Stomach (tissue), 9 donors: Measurements from ENCODE around the gene MYO16. TPM values are rescaled to one million over a fixed set of nuclear protein-coding genes. Genes with fewer than 3 reads are reported as not detected.

Experiments
- DNase-seq, 2 donors: peaks; one replicate each; pipeline versions ENCODE4 v3.0.0 to v3.0.0-alpha.2; 2013 to 2019
- H3K27ac ChIP-seq, 5 donors: fragments of 200-600 bp in 4 of 5; sonication (generic) in 4 of 5; one replicate each; pipeline ENCODE4 v1.5.1; 2013 to 2019; ENCODE audit warnings: mild to moderate bottlenecking in 1 of 5, moderate library complexity in 1 of 5
- H3K27me3 ChIP-seq, 3 donors: fragments of 200-600 bp; sonication (generic); one replicate each; pipeline ENCODE4 v1.5.1; 2017 to 2019; ENCODE audit warnings: mixed run types in 1 of 3
- H3K36me3 ChIP-seq, 4 donors: fragments of 200-600 bp; sonication (generic); 1 replicate in 3 of 4; 2 replicates in 1 of 4; pipeline ENCODE4 v1.5.1; 2016 to 2019
- H3K4me1 ChIP-seq, 4 donors: fragments of 200-600 bp; sonication (generic); one replicate each; pipeline ENCODE4 v1.5.1; 2016 to 2019
- H3K4me3 ChIP-seq, 4 donors: fragments of 200-600 bp; sonication (generic) in 3 of 4; one replicate each; pipeline ENCODE4 v1.5.1; 2016 to 2019; ENCODE audit warnings: mild to moderate bottlenecking in 1 of 4
- H3K9me3 ChIP-seq, 4 donors: fragments of 200-600 bp; sonication (generic); one replicate each; pipeline ENCODE4 v1.5.1; 2016 to 2019
- CTCF ChIP-seq, 7 experiments: fragments of 450-650 bp in 4 of 7; fragments of 200-600 bp in 3 of 7; sonication (generic) in 3 of 7; IDR thresholded peaks; one replicate each; pipeline ENCODE4 v1.5.1; 2016 to 2019; ENCODE audit warnings: antibody characterized with exemption in 7 of 7, control low read depth in 2 of 7, mild to moderate bottlenecking in 1 of 7
- EP300 ChIP-seq: sonication (generic); formaldehyde crosslinking; IDR thresholded peaks from one replicate; pipeline ENCODE4 v1.6.1; 2017; ENCODE audit warnings: antibody characterized with exemption
- POLR2A ChIP-seq, 4 donors: fragments of 450-650 bp; IDR thresholded peaks; one replicate each; pipeline ENCODE4 v1.6.1; 2016; ENCODE audit warnings: antibody characterized with exemption in 4 of 4, control low read depth in 2 of 4, mild to moderate bottlenecking in 1 of 4, moderate library complexity in 1 of 4
- POLR2AphosphoS5 ChIP-seq, 3 donors: sonication (generic); formaldehyde crosslinking; IDR thresholded peaks; one replicate each; pipeline ENCODE4 v1.6.1; 2016; ENCODE audit warnings: antibody characterized with exemption in 3 of 3
- WGBS, 5 donors: extraction: QIAGEN DNeasy Blood & Tissue Kit in 3 of 5; methylation state at CpG; one replicate each; pipeline versions ENCODE4 v1.1.5 to v1.1.7; 2013 to 2018; 5-methylcytosine and 5-hydroxymethylcytosine counted together
- intact Hi-C: fragments of 100-400 bp; cut with DNase I; formaldehyde crosslinking; loops from one replicate; pipeline ENCODE4 v1.15.1; 2023; ENCODE audit warnings: low total_unique reads
- polyA plus RNA-seq, 3 donors: library from polyadenylated mRNA; stranded (reverse); fragments of 200-250 nt; gene quantifications; one replicate each; pipeline ENCODE4 v1.2.3, GENCODE V29; 2013
- total RNA-seq, 5 donors: library from RNA; depleted of rRNA; stranded (reverse); fragments of >200 nt; gene quantifications; one replicate each; pipeline versions ENCODE4 v1.1.0 to v1.2.3, GENCODE V29; 2014 to 2016
- donor health status: healthy with polysubstance abuse.
- donor health status: Bipolar disorder and iron deficiency.
- donor health status: healthy.

Gene MYO16
- total and polyA plus RNA-seq, 8 donors = under 0.01 to 1.8 (median 0.15) TPM; not detected in 3

GRCh38 chr13:109211616-109212015 lies 582.2 kb downstream of the MYO16 start:
- no peak overlapping the region for H3K27ac ChIP-seq
- no peaks in the 10 kb centered on the region for H3K27me3 ChIP-seq
- TF ChIP-seq EP300 (no peak), POLR2AphosphoS5 (IDR thresholded peaks at IDR 0.05) (no peak), CTCF (IDR thresholded peaks at IDR 0.05) (no peak), POLR2A (IDR thresholded peaks at IDR 0.05) (no peak)
- H3K4me1 ChIP-seq = no peaks in the 10 kb centered on the region
- 53 to 81% (median 74%) methylated on average over 2 of the region's 2 CpGs for whole genome bisulfite sequencing, 5 donors
- H3K9me3 ChIP-seq = no peaks in the 10 kb centered on the region
- no peak overlapping the region for H3K4me3 ChIP-seq
- DNase-seq = peak in 1 of 2 donors; percentile 29
- intact Hi-C loops = no loop called here
- no peaks in the 10 kb centered on the region for H3K36me3 ChIP-seq

- H3K4me3 ChIP-seq = no peak overlapping the region
- intact Hi-C loops = no loop called here
- 84 to 89% (median 86%) methylated on average over 4 of the region's 4 CpGs for WGBS, 5 donors
- no peaks in the 10 kb centered on the region for H3K9me3 ChIP-seq
- DNase-seq = no peak
- TF ChIP-seq EP300 = no peak
- TF ChIP-seq POLR2AphosphoS5 (IDR thresholded peaks at IDR 0.05) = no peak
- no peak for TF ChIP-seq POLR2A (IDR thresholded peaks at IDR 0.05)
- TF ChIP-seq CTCF (IDR thresholded peaks at IDR 0.05) = no peak
- H3K4me1 ChIP-seq = no peaks in the 10 kb centered on the region
- H3K27me3 ChIP-seq = no peaks in the 10 kb centered on the region
- H3K36me3 ChIP-seq = no peaks in the 10 kb centered on the region
- no peak overlapping the region for H3K27ac ChIP-seq
These were observed 583.2 kb downstream of the MYO16 start for GRCh38 chr13:109212650-109213049.

- no peak for TF ChIP-seq EP300
- TF ChIP-seq CTCF (IDR thresholded peaks at IDR 0.05) = no peak
- 73 to 86% (median 76%) methylated on average over 3 to 5 of the region's 5 CpGs for WGBS, 5 donors
- Histone ChIP-seq H3K4me3 (no peak overlapping the region), H3K27me3 (no peaks in the 10 kb centered on the region), H3K36me3 (no peaks in the 10 kb centered on the region), H3K27ac (no peak overlapping the region), H3K4me1 (no peaks in the 10 kb centered on the region), H3K9me3 (no peaks in the 10 kb centered on the region)
- intact Hi-C loops = no loop called here
- no peak for DNase-seq
These were observed 584.3 kb downstream of the MYO16 start for GRCh38 chr13:109213714-109214113.

GRCh38 chr13:109214393-109214792 lies 585.0 kb downstream of the MYO16 start:
- Histone ChIP-seq H3K27me3 (no peaks in the 10 kb centered on the region), H3K27ac (no peak overlapping the region), H3K36me3 (no peaks in the 10 kb centered on the region), H3K9me3 (no peaks in the 10 kb centered on the region), H3K4me3 (no peak overlapping the region), H3K4me1 (no peaks in the 10 kb centered on the region)
- WGBS, 5 donors = 81 to 96% (median 96%) methylated on average over 2 of the region's 2 CpGs
- TF ChIP-seq CTCF (IDR thresholded peaks at IDR 0.05) (no peak), POLR2A (IDR thresholded peaks at IDR 0.05) (no peak), EP300 (no peak), POLR2AphosphoS5 (IDR thresholded peaks at IDR 0.05) (no peak)
- no peak for DNase-seq
- intact Hi-C loops = no loop called here
